IPS DF 6.9 (cell line): ENCODE measurements around the gene KCNA4.
A peak's percentile ranks its signal among the peaks of the same experiment; 100 is the strongest.
"Not testable (repeated sequence)": the region's sequence is repeated elsewhere in the genome, so short reads cannot be mapped to it uniquely, and the experiment has no call there.

Source experiments
- DNase-seq: peaks from one replicate; pipeline ENCODE4 v3.0.0-alpha.2; 2013; ENCODE audit warnings: low read depth, low spot score
- H3K27ac ChIP-seq: one replicate; pipeline ENCODE4 v1.5.1; 2013; ENCODE audit warnings: low read length, control low read depth
- H3K27me3 ChIP-seq: 2 replicates; pipeline ENCODE4 v1.6.1; 2013; ENCODE audit warnings: mild to moderate bottlenecking, low read length; ENCODE audit not compliant: control insufficient read depth, insufficient read depth
- H3K36me3 ChIP-seq: 2 replicates; pipeline ENCODE4 v1.6.1; 2013; ENCODE audit warnings: low read length; ENCODE audit not compliant: control insufficient read depth, insufficient read depth
- H3K4me1 ChIP-seq: 2 replicates; pipeline ENCODE4 v1.6.1; 2013; ENCODE audit warnings: low read length; ENCODE audit not compliant: control insufficient read depth, insufficient read depth
- H3K4me3 ChIP-seq: 2 replicates; pipeline ENCODE4 v1.5.1; 2013; ENCODE audit warnings: mild to moderate bottlenecking, low read length
- H3K9me3 ChIP-seq: 2 replicates; pipeline ENCODE4 v1.6.1; 2013; ENCODE audit warnings: low read length, inconsistent platforms; ENCODE audit not compliant: control insufficient read depth, insufficient read depth
- WGBS: extraction: QIAGEN DNeasy Blood & Tissue Kit; methylation state at CpG from one replicate; pipeline ENCODE4 v1.1.7; 2013; ENCODE audit warnings: mixed read lengths, missing lambda C conversion rate; ENCODE audit not compliant: insufficient read length, insufficient coverage; 5-methylcytosine and 5-hydroxymethylcytosine counted together

The KCNA4 gene

DNA sequence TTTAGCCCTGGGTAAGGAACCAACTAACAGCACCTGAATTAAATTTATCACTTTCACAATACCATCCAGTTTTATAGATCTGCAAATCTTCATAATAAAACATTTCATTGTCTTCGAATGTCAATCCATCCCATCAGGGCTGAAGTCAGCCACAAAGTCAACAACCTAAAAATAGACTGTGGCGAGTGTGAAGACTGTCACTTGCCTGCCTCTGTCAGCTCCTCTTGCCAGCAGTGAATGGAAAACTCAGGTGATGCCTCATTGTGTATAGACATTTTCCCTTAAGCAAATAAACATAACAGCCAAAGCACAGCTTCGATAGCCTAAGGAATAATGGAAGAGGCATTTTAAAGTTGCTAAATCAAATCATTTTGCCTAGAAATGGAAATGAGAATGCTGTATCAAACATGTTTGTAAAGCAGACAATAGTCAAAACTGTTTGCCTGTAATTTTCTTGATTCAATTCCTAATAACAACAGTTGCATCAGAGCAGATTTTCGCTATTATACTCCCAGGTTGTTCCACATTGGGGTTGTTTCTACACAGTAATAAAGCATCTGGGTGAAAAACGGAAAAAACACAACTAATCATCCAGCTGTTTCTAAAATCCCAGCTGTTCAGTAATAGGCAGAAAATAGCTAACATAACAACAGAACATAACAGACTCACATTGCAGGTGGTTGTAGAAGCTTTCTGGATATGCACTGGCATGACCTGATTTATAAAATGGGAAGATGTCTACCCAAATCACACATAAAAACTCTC, 15.7 kb downstream of the KCNA4 start:
- no peaks in the 10 kb centered on the region for H3K36me3 ChIP-seq
- H3K4me3 ChIP-seq: no peak overlapping the region
- 100% methylated on average over 1 of the region's 5 CpGs for WGBS
- no peaks in the 10 kb centered on the region for H3K27me3 ChIP-seq
- H3K27ac ChIP-seq: no peak overlapping the region
- no peak for DNase-seq
- no peaks in the 10 kb centered on the region for H3K4me1 ChIP-seq
- H3K9me3 ChIP-seq: no peaks in the 10 kb centered on the region

DNA sequence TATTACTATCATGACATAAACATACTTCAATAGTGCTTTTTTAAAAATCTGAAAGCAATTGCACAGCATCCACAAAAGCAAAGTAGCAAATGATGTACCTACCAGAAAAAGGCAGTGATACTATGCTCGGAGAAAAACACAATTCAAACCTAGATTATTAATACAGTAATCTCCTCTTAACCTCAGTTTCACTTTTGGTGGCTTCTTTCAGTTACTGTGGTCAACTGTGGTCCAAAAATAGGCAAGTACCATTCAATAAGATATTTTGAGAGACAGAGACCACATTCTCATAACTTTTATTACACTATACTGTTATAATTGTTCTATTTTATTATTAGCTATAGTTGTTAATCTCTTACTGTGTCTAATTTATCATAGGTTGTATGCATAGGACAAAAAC, 20.8 kb downstream of the KCNA4 start:
- Histone ChIP-seq H3K27me3 (no peaks in the 10 kb centered on the region), H3K27ac (no peak overlapping the region), H3K4me1 (no peaks in the 10 kb centered on the region), H3K9me3 (no peaks in the 10 kb centered on the region), H3K4me3 (no peak overlapping the region), H3K36me3 (no peaks in the 10 kb centered on the region)
- no peak for DNase-seq
- WGBS: no CpG with 5 or more reads among the region's 1 CpG

DNA sequence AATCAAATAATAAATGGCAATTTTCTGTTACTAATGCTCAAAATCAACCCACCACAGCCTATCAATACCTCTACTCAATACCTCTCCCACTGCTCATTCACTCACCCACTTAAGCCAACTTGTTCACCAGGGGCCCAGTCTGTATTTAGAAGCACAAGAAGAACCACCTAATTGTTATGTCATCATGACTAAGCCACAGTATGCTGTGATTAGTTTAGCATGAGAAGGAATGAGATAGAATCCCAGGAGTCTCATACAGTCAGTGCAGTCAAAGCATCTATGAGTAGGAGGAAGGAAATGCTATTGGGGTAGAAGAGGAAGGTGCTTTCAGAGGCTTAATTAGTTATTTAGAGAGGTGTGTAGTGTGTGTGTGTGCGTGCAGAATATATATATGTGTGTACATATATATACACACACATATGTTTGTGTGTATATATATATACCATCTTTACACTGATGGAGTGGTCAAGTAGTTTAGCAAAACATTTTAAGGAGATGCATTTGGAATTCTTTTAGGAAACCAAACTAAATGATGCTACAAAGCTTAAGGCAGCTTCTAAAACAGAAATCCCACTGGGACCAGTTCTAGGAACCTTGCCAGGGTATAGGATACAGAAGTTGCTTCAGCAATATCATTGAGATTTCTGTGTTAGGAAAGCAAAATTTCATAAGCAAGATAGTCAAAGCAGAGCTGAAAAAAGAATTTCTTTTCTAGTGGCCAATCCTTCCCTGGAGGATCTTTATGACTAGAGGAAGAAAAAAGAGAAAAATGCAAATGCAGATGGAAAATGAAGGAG, 27.5 kb downstream of the KCNA4 start:
- H3K27ac ChIP-seq: no peak overlapping the region
- no peaks in the 10 kb centered on the region for H3K27me3 ChIP-seq
- H3K9me3 ChIP-seq: no peaks in the 10 kb centered on the region
- H3K4me3 ChIP-seq: no peak overlapping the region
- H3K4me1 ChIP-seq: no peaks in the 10 kb centered on the region
- WGBS: 100% methylated on average over 1 of the region's 1 CpG
- H3K36me3 ChIP-seq: no peaks in the 10 kb centered on the region
- no peak for DNase-seq

DNA sequence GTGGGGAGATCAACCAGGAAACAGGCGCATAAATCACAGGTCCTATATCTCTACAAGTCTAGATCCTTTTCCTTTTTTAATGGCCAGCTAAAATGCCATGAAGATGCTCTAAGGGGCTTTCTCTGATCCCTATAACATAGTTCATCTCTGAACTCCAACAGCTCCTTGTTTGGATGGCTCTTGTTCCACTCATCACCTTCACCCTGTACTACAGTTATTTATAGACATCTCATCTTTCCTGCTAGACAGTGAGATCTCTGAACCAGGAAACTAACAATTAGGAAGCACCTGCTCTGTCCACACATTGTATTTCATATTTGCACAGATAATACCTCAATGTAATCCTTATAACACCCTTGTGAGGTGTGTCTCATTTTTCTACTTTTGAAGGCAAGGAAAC, 31.6 kb downstream of the KCNA4 start:
- WGBS: no CpG with 5 or more reads among the region's 1 CpG
- Histone ChIP-seq H3K4me1 (no peaks in the 10 kb centered on the region), H3K36me3 (no peaks in the 10 kb centered on the region), H3K27ac (no peak overlapping the region), H3K4me3 (no peak overlapping the region), H3K27me3 (no peaks in the 10 kb centered on the region), H3K9me3 (no peaks in the 10 kb centered on the region)
- no peak for DNase-seq

DNA sequence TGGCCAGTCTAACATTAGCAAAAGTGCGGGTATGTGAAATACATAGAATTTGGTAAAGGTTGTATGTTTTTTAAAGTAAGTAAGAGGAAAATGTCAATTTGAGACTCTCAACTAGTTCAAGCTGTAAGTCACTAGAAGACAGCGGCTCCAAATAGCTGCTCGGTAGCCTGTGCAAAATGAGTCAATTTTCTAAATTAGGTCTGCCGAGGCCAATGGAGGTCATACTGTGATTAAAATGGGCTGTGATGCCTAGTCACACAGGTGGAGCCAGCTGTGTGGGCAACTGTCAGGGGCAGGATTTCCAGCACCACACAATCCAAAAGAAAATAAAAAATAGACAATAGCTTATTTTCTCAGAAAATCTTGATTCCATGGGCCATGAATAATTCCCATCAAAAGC, 32.3 kb downstream of the KCNA4 start:
- Histone ChIP-seq H3K4me1 (no peaks in the 10 kb centered on the region), H3K27ac (no peak overlapping the region), H3K36me3 (no peaks in the 10 kb centered on the region), H3K9me3 (no peaks in the 10 kb centered on the region), H3K4me3 (no peak overlapping the region), H3K27me3 (no peaks in the 10 kb centered on the region)
- 100% methylated on average over 1 of the region's 4 CpGs for WGBS
- DNase-seq: no peak

DNA sequence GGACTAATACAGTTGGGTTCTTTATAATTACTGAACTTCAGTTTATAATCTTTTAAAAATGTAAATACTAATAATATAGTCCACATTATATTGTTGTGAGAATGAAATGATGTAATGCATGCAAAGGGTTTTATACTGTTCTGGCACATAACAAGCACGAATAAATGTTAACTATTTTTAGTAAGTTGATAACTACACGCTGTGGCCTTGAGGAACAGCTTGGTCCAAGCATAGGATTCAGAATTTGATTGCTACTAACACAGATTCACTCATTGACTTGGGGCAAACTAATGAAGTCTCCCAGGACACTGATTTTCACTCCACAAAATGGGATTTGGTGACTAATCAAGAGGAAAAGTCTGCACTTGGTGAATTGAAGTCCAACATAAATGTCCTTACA, 38.3 kb downstream of the KCNA4 start:
- no peak for DNase-seq
- H3K9me3 ChIP-seq: no peaks in the 10 kb centered on the region
- no peaks in the 10 kb centered on the region for H3K36me3 ChIP-seq
- H3K27me3 ChIP-seq: no peaks in the 10 kb centered on the region
- no peaks in the 10 kb centered on the region for H3K4me1 ChIP-seq
- H3K27ac ChIP-seq: no peak overlapping the region
- no peak overlapping the region for H3K4me3 ChIP-seq
- no CpG with 5 or more reads among the region's 2 CpGs for WGBS

DNA sequence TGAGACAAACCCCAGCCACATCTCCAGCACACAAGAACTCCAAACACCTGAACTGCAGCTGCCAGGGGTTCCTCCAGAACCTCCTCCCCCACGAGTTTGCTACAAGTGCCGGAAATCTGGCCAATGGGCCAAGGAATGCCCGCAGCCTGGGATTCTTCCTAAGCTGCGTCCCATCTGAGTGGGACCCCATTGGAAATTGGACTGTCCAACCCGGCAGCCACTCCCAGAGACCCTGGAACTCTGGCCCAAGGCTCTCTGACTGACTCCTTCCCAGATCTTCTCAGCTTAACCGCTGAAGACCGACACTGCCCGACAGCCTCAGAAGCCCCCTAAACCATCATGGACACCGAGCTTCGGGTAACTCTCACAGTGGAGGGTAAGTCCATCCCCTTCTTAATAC, 41.2 kb downstream of the KCNA4 start:
- no CpG with 5 or more reads among the region's 10 CpGs for WGBS
- not testable (repeated sequence) for H3K36me3 ChIP-seq, H3K27me3 ChIP-seq, DNase-seq, H3K4me3 ChIP-seq, H3K4me1 ChIP-seq, H3K27ac ChIP-seq, H3K9me3 ChIP-seq

DNA sequence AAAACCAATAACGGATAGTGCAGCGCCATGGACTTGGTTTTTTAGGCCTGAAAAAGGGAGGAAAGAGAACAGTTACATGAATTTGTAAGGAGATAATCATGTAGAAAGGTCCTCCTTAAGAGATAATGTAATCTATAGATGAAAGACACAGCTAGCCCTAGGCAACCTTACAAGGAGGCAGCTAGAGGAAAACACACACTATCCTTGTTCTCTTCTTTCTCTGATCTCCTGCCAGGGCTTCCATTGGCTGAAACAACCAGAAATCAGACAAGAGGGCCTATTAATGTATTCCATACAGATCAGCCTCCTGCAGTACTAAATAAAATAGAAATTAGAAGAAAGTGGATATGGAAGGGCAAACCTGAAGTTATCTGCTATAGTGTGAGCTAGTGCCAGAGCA, 53.0 kb downstream of the KCNA4 start:
- H3K27me3 ChIP-seq: no peaks in the 10 kb centered on the region
- H3K27ac ChIP-seq: no peak overlapping the region
- H3K4me3 ChIP-seq: no peak overlapping the region
- no CpG with 5 or more reads among the region's 2 CpGs for WGBS
- H3K36me3 ChIP-seq: no peaks in the 10 kb centered on the region
- H3K9me3 ChIP-seq: no peaks in the 10 kb centered on the region
- DNase-seq: no peak
- H3K4me1 ChIP-seq: peaks cover 4% of the 10 kb centered on the region; the same call in 1 of the 2 replicates

DNA sequence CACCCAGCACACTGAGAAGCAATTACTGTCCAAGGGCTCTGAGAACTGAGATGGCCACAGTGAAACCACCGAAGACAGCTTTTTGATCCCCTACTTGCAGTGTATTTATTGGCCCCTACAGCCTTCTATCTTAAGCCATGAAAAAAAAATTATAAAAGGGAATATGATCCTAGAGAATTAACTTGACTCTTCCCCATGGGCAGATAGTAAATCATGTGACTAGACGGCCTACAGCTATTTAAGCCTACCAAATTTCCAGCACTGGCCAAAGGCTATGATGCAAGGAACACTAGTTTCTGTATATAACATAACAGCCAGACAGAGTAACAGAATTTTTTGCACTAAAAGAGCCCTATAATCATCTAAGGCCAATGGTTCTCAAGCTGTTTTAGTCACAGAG, 53.8 kb downstream of the KCNA4 start:
- Histone ChIP-seq H3K4me3 (no peak overlapping the region), H3K36me3 (no peaks in the 10 kb centered on the region), H3K4me1 (peaks cover 4% of the 10 kb centered on the region; the same call in 1 of the 2 replicates), H3K9me3 (no peaks in the 10 kb centered on the region), H3K27ac (no peak overlapping the region), H3K27me3 (no peaks in the 10 kb centered on the region)
- no CpG with 5 or more reads among the region's 2 CpGs for WGBS
- no peak for DNase-seq

DNA sequence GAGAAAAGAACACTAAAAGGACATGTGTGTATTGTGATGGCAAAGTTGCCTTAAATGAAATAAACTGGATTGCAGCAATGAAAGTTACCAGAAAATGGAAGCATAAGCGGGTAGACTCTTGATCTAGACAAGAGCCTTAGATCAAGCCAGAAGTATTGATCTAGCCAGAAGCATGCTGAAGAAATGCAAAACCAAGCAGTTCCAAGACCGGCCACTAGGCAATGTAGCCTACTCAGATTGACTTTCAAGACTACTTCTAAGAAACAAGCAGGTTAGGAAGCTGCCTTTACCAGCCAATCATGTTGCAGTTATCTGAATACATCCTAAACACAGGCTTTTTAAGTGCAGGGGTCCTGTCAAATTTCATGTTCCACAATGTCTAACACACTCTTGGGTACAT, 54.6 kb downstream of the KCNA4 start:
- peaks cover 4% of the 10 kb centered on the region; the same call in 1 of the 2 replicates for H3K4me1 ChIP-seq
- no peaks in the 10 kb centered on the region for H3K36me3 ChIP-seq
- H3K9me3 ChIP-seq: no peaks in the 10 kb centered on the region
- H3K27me3 ChIP-seq: no peaks in the 10 kb centered on the region
- peak; percentile 68 for DNase-seq
- WGBS: no CpG with 5 or more reads among the region's 2 CpGs
- H3K4me3 ChIP-seq: no peak overlapping the region
- H3K27ac ChIP-seq: no peak overlapping the region
